GM18519 (cell line): ENCODE results near the gene EXOC4.

Experiments used
- ATAC-seq: cut with Tn5 transposase; IDR thresholded peaks from one replicate; pipeline ENCODE4 v1.9.1; 2021; ENCODE audit warnings: mild to moderate bottlenecking, moderate library complexity; ENCODE audit not compliant: unreplicated experiment, low FRiP score

The EXOC4 gene

DNA sequence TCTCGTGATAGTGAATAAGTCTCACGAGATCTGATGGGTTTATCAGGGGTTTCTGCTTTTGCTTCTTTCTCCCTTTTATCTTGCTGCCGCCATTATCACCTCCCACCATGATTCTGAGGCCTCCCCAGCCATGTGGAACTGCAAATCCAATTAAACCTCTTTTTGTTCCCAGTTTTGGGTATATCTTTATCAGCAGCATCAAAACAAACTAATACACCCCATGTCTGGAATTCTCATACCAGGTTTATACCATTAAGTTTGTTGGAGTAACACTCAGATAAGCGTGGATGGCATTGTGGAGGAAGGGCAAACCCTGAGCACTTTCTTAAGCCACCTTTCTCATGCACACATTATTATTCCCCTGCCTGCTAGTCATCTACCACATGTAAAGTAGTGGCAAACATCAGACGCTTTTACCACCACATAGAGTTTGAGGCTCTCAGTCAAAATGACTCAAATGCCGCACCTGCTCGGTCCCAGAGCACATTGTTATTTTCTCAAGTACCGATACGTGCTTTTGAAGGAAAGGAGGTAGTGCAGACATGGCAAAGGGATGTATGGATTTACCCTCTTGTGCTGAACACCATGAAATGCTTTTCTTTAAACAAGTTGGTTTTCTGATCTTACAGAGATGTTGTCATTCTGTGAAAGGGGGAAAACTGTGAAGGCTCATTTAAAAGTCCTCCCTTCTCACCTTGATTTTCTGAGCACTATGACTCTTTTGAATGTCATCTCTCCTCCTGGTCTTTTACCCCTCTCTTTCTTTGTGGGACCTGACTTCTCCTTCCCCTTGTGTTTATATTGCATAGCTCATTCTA, 429.7 kb downstream of the EXOC4 start:
- ATAC-seq: no peak

- ATAC-seq: no peak
Measured at GRCh38 chr7:133683182-133683454, 430.2 kb downstream of the EXOC4 start.

- ATAC-seq: no peak
Measured at GRCh38 chr7:133688483-133689239, 435.8 kb downstream of the EXOC4 start.

- ATAC-seq: no peak
Measured at GRCh38 chr7:133690740-133691139, 437.9 kb downstream of the EXOC4 start.

GRCh38 chr7:133691727-133692610, 439.1 kb downstream of the EXOC4 start:
- no peak for ATAC-seq

GRCh38 chr7:133693281-133693680, 440.4 kb downstream of the EXOC4 start:
- ATAC-seq: no peak

- no peak for ATAC-seq
Measured at GRCh38 chr7:133696056-133696455, 443.2 kb downstream of the EXOC4 start.

- no peak for ATAC-seq
Measured at GRCh38 chr7:133697585-133697984, 444.7 kb downstream of the EXOC4 start.

DNA sequence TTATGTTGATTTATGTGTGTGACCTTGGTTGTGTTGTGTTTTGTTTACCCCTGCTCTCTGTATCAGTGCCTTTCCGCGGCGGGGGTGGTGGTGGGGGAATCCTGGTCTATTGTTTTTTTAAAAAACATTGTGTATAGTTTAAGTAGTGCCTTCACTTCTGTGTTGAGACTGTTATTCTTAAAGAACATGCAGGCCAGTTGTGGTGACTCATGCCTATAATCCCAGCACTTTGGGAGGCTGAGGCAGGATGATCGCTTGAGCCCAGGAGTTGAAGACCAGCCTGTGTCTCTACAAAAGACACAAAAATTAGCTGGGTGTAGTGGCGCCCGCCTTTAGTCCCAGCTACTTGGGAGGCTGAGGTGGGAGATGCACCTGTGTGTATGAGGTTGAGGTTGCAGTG, 445.2 kb downstream of the EXOC4 start:
- no peak for ATAC-seq

DNA sequence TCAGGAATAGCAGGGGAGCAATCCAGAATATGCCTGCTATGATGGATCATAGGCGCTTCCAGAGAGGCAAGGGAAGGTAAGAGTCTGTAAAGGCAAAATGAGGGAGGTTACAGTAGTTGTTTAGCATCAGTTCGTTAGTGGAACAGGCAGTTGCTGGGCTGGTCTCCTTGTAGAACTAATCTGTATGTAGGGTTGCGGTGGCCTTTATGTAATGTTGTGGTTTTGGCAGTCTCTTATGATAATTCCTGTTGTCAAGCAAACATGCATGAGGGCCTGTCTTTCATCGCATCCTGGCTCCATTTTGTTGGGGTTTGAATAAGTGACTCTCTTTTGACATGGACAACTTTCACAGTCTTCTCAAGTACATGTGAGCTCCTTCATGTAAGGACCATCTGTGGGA, 446.5 kb downstream of the EXOC4 start:
- ATAC-seq: no peak

DNA sequence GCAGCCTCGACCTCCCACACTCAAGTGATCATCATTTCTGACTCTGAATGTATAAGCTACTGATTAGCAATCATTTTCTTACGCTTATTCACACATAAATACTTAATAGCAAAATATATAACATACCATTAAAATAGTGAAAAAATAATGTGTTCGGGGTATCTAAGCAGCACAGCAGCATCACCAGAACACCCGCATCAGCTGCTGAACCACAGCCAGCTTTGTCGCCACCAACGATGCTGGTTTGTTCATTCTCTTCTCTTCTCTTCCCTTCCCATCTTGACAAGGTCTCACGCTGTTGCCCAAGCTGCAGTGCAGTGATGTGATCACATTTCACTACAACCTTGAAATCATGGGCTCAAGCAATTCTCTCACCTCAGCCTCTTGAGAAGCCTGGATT, 449.2 kb downstream of the EXOC4 start:
- no peak for ATAC-seq

DNA sequence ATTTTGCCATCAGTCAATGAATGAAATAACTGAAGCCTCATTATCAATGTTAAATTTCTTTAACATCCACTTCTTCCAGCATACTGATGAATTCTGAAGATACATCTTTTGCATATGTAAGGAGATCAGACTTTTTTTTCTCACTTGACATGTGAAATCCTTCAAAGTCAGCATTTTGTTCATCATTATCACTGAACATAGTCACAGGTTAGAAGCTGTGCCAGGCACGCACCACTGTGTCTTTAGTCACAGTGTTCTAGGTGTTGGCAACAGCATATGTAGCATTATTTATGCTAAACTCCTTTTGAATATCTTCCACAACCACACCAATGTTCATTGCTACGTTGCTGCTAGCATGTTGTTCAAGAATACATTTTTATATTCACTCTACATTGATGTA, 450.1 kb downstream of the EXOC4 start:
- ATAC-seq: no peak

DNA sequence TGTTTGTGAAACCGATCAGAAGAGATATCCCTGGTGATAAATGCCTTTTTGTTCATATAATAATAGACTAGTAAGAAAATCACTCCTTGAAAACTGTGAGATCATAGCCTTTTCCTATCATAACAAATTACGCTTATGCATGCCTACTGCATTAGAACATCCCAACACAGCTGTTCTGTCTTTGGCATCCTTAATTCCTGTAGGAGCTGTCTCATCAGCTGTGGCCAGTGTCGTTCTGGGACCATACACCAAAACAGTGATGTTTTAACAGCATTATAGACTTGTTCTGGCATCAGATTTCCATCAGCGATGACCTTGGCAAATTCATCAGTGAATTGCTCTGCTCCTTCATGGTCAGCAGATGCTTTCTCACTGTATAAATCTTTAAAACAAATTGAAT, 450.7 kb downstream of the EXOC4 start:
- no peak for ATAC-seq

GRCh38 chr7:133704453-133704852, 451.6 kb downstream of the EXOC4 start:
- no peak for ATAC-seq

DNA sequence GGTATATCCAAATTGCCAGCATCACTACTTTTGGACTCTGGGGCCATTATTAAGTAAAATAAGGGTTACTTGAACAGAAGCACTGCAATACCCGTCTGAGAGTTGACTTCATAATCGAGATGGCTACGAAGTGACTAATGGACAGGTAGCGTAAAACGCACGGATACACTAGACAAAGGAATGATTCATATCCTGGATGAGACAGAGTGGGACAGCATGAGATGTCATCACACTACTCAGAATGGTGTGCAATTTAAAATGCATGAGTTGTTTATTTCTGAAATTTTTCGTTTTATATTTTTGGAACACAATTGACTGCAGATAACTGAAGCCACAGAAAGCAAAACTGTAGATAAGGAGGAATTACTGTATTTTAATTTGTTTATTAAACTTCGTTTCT, 452.7 kb downstream of the EXOC4 start:
- no peak for ATAC-seq

DNA sequence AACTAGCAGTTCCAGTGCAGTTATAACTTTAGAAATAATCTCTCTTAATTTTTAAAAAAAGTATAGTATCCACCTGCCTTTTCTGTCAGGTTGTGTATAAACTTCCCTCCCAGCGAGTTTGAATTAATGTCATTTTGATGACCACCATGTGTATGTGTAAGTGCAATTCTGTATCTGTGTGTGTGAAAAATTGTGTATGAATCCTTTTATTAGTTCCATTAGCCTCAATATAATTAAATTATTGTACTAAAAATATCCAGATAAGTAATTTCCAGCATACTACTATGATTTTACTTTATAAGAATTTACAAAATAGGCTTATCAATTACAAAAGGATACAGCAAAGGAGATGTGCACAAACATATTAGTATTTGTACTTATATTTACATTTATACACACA, 453.1 kb downstream of the EXOC4 start:
- no peak for ATAC-seq

DNA sequence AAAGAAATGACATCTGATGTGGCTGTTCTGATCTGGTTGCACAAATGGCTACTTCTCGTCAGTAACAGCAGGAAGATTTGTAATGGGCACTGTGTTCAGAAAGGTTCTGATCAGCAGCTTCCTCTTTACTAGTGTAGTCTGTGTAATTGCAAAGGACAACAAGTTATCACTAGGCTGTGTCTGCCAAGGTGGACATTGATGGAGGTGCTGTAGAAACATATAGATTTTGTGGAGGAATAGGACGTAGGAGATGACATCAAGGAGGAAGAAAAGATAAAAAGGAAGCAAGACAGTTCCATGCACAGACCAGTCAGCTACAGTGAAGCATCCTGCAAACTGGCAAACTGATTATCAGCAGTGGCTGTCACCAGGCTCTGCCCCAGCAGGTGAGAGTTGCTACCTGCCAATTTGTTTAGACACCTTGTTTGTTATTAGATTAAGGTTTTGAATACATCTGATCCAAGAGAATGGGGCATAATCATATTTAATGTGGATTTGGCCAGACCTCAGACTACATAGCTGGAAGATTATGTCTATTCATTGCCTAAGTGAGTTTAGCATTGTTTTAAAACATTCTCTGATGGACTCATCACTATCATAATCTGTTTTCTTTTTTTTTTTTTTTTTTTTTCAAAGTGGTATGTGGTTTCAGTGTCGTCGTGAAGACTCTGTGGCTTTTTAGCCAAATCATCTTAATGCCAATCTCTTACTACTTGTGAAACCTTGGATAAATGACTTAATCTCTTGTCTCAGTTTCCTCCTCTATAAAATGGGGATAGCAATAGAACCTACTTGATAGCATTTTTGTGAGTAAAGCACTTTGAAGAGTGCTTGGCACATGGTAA, 456.4 kb downstream of the EXOC4 start:
- ATAC-seq: no peak

DNA sequence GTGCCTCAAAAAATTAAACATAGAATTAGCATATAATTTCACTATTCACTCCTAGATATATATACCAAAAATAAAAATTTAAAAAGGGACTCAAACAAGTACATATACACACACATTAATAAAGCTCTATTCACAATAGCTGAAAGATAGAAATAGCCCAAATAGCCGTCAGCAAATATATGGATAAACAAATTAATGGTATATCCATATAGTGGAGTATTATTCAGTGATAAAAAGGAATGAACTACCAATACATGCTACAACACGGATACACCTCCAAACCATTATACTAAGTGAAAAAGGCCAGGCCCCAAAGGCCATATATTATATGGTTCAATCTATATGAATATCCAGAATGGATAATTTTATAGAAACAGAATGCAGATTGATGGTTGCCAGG, 459.7 kb downstream of the EXOC4 start:
- ATAC-seq: no peak

DNA sequence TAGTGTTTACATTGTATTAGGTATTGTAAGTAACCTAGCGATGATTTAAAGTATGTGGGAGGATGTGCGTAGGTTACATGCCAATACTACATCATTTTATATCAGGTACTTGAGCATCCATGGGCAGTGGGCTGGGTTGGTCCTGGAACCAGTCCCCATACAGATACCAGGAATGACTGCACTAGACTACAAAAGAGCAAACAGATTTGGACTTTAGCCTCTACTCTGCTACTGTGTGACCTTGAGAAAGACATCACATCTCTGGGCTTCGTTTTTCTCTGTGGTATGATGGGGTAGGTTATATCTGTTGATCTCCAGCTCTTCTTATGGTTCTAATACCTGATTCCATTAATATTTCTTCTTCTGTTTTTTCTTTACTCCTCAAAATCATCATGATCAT, 461.8 kb downstream of the EXOC4 start:
- ATAC-seq: no peak

DNA sequence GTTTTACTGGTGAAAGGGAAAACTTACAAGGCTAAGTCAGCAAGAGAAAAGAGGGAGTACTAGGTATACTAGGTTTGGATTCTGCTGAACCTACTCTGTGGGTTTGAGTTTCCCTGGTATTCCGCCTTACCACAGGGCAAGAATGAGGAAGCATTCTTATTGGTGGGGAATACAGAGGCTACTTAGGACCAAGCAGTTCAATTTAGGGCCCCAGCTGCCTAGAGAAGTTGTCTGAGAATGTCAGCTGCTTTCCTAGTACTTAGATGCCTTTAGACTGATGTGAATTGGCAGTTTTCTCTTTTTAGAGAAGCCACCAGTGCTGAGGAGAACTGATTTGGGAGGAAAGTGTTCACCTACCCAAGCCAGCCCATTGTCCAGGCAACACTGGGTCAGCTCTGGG, 465.3 kb downstream of the EXOC4 start:
- no peak for ATAC-seq
